Endothelial cell (in vitro differentiated cells): ENCODE measurements around the gene TUBB4A. TPM values are rescaled to one million over a fixed set of nuclear protein-coding genes. Genes with fewer than 3 reads are reported as not detected.

Experiments used
- DNase-seq: peaks from one replicate; pipeline ENCODE4 v3.0.0; 2021; ENCODE audit warnings: low spot score
- H3K27ac Mint-ChIP-seq: one replicate; pipeline ENCODE4 v1.8.0; 2021; ENCODE audit warnings: mixed read lengths, inconsistent platforms; ENCODE audit not compliant: unreplicated experiment
- H3K27me3 Mint-ChIP-seq: one replicate; pipeline ENCODE4 v1.8.0; 2021; ENCODE audit warnings: mild to moderate bottlenecking, moderate library complexity, mixed read lengths, inconsistent platforms; ENCODE audit not compliant: unreplicated experiment
- H3K36me3 Mint-ChIP-seq: one replicate; pipeline ENCODE4 v1.8.0; 2021; ENCODE audit warnings: mild to moderate bottlenecking, low read depth, mixed read lengths, inconsistent platforms; ENCODE audit not compliant: unreplicated experiment
- H3K4me1 Mint-ChIP-seq: one replicate; pipeline ENCODE4 v1.8.0; 2021; ENCODE audit warnings: mild to moderate bottlenecking, mixed read lengths, inconsistent platforms; ENCODE audit not compliant: unreplicated experiment
- H3K4me3 Mint-ChIP-seq: one replicate; pipeline ENCODE4 v1.8.0; 2021; ENCODE audit warnings: mild to moderate bottlenecking, mixed read lengths, inconsistent platforms; ENCODE audit not compliant: unreplicated experiment
- H3K9me3 Mint-ChIP-seq: one replicate; pipeline ENCODE4 v1.8.0; 2021; ENCODE audit warnings: mixed read lengths, inconsistent platforms; ENCODE audit not compliant: unreplicated experiment
- CTCF ChIP-seq: fragments of 200-600 bp; sonication (generic); IDR thresholded peaks from one replicate; pipeline ENCODE4 v1.5.0; 2021; ENCODE audit warnings: antibody characterized with exemption; ENCODE audit not compliant: unreplicated experiment
- total RNA-seq: library from RNA; stranded (reverse); fragmentation: NEBNext Ultra II Directional; extraction: Animal tissue kit (Norgen Biotek cat#: 25700); gene quantifications from one replicate; pipeline ENCODE4 v1.2.1, GENCODE V29; 2021; ENCODE audit not compliant: unreplicated experiment

TUBB4A gene
- total RNA-seq, 1 donor from 2014 or later = 0.21 TPM

GRCh38 chr19:6466526-6467248, 35.4 kb downstream of the TUBB4A start:
- H3K4me1 Mint-ChIP-seq = no peaks in the 10 kb centered on the region
- DNase-seq = no peak
- H3K36me3 Mint-ChIP-seq = no peaks in the 10 kb centered on the region
- no peak overlapping the region for H3K27ac Mint-ChIP-seq
- no peak for TF ChIP-seq CTCF
- no peak overlapping the region for H3K4me3 Mint-ChIP-seq
- no peaks in the 10 kb centered on the region for H3K9me3 Mint-ChIP-seq
- H3K27me3 Mint-ChIP-seq = peaks cover 12% of the 10 kb centered on the region

- no peak for TF ChIP-seq CTCF
- Mint-ChIP-seq H3K4me1 (no peaks in the 10 kb centered on the region), H3K36me3 (no peaks in the 10 kb centered on the region), H3K27me3 (peaks cover 12% of the 10 kb centered on the region), H3K9me3 (no peaks in the 10 kb centered on the region), H3K27ac (no peak overlapping the region), H3K4me3 (no peak overlapping the region)
- DNase-seq = no peak
These were observed 36.4 kb downstream of the TUBB4A start for GRCh38 chr19:6465663-6466062.

GRCh38 chr19:6465006-6465405, 37.1 kb downstream of the TUBB4A start:
- Mint-ChIP-seq H3K36me3 (no peaks in the 10 kb centered on the region), H3K9me3 (no peaks in the 10 kb centered on the region), H3K27ac (no peak overlapping the region), H3K4me3 (no peak overlapping the region), H3K27me3 (peaks cover 12% of the 10 kb centered on the region), H3K4me1 (peaks cover 2% of the 10 kb centered on the region)
- no peak for DNase-seq
- TF ChIP-seq CTCF = no peak

GRCh38 chr19:6464070-6464873, 37.8 kb downstream of the TUBB4A start, which contains the start of gene CRB3:
TSS of gene CRB3 (plus strand) at chr19:6464271. CDS start at chr19:6464702, 431 bp downstream.
- Mint-ChIP-seq H3K27ac (no peak within 1 kb of the TSS), H3K27me3 (peaks cover 12% of the 10 kb centered on the region), H3K36me3 (no peaks in the 10 kb centered on the region), H3K4me1 (peaks cover 3% of the 10 kb centered on the region), H3K9me3 (no peaks in the 10 kb centered on the region), H3K4me3 (no peak within 1 kb of the TSS)
- DNase-seq = no peak
- TF ChIP-seq CTCF = no peak
